HG03457 (cell line): Measurements from ENCODE around the gene PHF2.

Experiments
- ATAC-seq: cut with Tn5 transposase; IDR thresholded peaks from one replicate; pipeline ENCODE4 v1.9.1; 2021; ENCODE audit warnings: moderate number of reproducible peaks; ENCODE audit not compliant: unreplicated experiment

PHF2 gene

DNA sequence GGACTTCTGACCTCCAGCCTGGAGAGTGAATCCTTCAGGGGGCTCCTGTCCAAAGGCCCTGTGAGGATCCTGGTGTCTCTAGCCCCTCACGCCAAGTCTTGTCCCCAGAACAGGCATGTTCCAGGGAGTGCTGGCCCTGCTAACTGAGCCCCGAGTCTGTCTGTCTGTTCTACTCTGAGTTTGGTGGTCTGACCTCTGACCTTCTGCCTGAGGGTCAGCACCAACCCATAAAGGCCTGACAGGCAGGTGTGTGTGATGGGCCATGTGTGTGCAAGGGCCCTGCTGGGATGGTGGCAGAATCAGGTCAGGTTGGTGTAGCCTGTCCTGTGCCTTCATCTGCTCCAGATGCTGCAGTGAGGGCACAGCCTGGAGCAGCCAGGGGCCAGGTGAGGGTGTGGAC, 46.3 kb downstream of the PHF2 start:
- no peak for ATAC-seq

DNA sequence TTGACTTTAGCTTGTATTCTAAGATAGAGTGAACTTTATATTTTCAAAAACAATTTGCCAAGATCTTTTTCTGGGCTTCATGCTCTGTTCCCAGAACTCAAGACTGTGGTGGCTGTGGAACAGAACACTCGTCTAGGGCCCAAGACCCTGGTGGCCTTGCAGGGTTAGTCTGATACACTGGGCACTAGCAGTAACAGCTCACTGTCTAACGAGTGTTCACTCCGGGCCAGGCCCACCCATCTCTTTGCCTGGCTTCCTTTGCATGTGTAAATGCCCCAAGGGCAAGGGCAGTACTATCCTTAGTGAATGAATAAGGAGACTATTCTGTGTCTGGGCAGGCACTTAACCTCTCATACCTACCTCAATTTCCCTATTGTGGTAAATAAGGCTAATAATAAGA, 47.4 kb downstream of the PHF2 start:
- ATAC-seq = no peak

DNA sequence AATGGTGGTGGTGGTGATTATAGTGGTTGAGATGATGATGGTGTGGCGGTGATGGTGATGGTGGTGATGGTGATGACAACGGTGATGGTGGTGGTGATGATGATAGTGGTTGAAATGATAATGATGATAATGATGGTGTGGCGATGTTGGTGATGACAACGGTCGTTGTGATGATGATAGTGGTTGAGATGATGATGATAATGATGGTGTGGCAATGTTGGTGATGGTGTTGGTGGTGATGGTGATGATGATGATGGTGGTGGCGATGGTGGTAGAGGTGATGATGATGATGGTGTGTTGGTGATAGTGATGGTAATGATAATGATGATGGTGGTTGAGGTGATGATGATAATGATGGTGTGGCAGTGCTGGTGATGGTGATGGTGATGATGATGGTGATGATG, 48.0 kb downstream of the PHF2 start:
- no peak for ATAC-seq

DNA sequence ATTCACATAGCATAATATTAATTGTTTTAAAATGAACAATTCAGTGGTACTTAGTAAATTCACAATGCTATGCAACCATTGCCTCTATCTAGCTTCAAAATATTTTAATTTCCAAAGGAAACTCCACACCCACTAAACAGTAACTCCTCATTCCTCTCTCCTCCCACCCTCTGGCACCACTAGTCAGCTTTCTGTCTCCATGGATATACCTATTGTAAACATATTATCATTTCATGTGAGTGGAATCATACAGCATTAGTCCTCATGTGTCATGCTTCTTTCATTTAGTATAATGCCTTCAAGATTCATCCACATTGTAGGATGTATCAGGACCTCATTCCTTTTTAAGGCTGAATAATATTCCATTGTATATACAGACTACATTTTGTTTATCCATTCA, 48.6 kb downstream of the PHF2 start:
- no peak for ATAC-seq

DNA sequence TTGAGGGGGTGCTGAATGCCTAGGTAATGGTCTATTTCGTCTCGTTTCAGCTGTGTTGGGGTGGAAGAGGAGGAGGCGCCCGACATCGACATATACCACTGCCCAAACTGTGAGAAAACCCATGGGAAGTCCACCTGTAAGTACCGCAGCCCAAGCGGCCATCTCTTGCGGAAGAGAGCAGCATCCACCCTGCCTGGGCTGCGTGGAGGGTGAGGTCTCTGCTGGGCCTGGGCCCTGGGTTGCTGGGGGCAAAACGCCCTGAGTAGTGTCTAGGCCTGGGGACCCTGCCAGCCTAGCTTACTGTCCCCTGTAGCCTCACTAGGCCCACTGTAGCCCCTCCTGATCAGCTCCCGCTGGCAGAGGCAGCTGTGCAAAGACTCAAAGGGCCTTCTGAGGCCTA, 53.5 kb downstream of the PHF2 start:
- ATAC-seq = no peak

DNA sequence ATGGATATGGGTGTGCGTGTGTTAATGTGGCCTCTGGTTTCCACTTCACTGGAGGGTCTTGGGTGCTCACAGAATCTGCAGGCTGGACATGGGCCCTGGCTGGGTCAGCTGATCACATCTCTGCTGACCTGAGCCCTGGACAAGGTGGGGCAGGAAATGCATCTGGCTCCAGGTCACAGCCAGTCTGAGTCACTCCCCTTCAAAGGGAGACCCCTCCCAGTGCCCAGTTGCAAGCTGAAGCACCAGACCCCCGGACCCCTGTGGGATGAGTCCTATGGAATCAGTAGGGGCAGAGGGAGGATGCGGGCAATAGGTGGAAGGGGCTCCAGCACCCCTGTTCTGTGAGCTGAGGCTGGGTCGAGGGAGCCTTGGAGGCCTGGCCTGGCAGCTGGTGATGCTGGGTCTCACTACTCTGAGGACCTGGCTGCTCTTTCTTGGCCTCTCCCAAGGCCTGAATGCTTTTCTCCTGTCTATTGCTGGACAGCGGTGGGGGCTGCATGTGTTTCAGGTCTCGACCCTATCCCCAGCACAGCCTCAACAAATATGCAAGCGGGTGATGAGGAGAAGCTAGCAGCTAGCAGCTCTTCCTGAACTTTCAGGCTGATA, 54.5 kb downstream of the PHF2 start:
- ATAC-seq = no peak

DNA sequence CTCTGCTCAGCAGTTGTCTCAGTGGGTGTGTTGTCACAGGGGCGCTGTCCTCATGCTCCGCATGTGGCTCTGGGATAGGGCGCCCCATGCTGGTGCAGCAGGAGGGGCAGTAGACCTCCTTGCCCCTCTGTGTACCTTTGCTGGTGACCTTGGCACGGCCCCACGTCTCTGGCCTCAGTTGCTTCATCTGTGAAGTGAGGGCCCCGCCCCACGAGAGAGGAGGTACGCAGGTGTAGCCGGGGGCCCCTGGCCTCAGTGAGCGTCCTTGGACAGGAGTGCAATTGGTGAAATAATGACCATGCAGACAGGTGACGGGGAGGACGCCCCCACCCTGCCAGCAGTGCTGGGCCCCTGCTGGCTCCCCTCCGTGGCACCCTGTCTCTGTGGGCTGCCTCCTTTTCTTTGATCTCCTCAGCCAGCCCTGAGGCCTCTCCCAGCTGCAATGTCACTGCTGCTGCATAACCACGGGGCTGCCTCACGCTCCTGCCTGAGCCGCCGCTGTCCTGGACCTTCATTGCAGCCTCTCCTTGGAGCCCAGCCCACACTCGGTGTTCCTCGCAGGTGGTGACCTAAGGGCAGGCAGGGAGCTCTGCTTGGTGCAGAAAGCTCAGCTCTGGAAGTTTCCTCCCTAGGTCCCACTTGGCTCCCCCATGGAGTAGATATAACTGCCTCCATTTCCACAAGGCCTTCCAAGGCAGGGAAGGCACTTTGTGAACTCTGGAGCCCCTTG, 57.3 kb downstream of the PHF2 start:
- ATAC-seq = no peak

DNA sequence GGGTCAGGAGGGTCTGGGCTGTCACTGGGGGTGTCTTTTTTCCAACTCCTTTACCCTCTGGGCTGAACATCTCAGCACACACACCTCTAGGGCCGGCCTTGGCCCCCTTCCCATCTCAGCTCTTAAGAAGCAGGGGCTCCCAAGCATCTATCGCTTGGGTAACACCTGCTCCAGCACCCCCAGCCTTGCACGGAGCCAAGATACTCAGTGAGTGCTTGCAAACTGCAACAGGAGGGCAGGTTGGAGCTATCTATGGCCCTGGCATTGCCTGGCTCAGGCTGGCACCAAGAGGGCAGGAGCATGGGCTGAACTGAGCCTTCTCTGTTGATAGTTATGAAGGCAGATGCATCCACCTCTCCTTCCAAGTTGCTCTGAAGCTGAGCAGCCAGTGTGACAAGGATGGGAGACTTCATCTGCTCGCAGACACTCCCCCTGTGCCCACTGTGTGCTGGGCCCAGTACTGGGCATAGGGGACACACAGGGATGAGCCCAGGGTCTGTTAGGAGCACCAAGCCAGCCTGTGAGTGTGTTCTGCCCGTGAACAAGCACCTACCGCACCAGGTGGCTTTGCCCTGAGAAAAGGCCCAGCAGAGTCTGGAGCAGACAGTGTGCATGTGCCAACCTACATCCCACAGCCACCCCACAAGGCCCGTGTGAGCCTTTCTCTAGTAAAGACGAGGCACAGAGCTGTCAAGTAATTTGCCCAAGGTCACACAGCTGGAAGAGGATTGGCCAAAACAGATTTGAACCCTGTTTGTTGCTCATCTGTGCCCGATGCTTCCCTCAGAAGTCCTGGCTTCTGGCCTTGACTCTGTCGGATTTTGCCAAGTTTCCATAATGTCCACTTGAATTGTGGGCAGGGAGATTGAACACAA, 58.2 kb downstream of the PHF2 start:
- no peak for ATAC-seq

DNA sequence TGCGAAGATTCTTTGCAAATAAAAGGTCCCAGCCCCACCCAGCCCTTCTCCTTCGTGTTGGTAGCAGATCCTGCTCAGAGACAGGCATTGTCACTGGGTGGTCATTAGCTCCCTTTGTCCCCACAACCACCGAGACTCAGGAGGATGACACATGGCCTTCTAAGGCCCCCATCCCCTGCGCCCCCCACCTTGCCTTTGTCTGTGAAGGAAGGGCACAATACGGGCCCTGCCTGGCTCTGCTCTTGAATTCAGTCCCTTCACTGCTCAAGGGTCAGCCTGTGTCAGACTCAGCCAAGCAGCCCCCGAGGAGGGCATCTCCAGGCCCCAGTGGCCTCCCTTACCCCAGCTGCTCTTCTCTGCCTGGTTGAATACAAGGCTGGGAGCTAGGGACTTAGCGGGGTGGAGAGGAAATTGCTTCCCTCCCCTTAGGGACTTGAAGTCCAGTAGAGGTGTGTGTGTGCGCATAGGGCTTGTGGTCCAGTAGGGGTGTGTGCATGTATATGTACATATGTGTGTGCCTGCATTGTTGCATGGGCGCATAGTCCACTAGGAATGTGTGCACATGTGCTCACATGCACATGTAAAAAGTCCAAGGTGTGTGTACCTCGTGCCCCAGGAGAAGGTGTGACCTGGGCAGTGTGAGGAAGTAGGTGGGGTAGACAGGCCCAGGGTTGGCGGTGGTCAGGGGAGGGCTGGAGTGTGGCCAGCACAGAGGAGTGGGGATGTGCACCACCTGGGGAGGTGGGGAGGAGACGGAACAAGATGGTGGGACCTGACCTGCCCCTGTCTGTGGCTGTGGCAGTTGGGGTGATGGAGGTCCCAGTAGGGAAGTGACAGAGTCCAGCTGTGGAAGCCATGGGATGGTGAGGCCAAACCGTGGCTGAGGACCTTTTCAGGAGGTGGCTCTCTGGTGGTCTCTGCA, 59.1 kb downstream of the PHF2 start:
- ATAC-seq = no peak

DNA sequence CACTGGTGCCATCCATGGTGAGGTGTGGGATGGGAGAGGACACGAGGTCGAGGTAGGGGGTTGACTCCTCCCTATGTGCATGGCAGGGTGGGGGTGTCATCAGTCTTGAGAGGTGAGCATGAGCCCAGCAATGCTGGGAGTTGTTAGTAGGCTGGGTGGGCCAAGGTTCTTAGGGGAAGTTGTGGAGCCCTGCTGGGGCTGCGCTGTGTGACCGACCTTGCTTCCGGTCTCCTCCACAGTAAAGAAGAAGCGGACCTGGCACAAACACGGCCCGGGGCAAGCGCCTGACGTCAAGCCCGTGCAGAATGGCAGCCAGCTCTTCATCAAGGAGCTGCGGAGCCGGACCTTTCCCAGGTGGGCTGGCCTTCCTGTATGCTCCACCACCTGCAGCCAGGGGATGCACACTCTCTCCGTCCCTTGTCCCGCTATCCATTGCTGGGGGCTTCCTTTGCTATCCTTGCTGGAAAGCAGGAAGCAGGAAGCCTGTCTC, 59.8 kb downstream of the PHF2 start:
- ATAC-seq = no peak

DNA sequence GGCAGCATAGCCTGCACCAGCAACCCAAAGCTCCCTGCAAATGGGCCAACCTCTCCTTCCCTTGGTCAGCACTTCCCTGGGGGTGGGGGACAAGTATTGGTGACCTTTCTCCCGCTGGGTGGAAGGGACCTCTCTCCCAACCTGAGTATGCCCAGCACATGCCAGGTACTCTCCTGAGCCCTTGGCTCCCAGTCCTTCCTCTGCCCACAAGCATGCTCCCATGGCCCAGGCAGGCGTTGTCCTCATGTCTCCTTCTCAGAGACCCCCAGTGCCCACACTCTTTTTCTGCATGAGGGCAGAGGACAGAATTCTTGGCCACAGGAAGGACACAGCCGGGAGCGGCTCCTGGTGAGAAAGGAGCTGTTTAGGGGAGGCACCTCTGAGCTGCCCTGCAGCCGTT, 60.3 kb downstream of the PHF2 start:
- ATAC-seq = no peak

DNA sequence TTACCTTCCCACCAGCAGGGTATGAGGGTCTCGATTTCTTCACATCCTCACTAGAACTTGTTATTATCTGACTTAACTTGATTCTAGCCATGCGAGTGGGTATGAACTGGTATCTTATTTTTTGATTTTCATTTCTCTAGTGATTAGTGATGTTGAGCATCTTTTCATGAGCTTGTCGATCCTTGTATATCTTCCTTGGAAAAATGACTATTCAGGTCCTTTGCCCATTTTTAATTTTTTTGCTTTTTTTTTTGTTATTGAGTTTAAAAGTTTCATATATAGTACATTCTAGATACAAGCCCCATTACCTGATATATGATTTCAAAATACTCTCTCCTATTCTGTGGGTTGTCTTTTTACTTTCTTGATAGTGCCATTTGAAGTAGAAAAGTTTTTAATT, 61.5 kb downstream of the PHF2 start:
- no peak for ATAC-seq

DNA sequence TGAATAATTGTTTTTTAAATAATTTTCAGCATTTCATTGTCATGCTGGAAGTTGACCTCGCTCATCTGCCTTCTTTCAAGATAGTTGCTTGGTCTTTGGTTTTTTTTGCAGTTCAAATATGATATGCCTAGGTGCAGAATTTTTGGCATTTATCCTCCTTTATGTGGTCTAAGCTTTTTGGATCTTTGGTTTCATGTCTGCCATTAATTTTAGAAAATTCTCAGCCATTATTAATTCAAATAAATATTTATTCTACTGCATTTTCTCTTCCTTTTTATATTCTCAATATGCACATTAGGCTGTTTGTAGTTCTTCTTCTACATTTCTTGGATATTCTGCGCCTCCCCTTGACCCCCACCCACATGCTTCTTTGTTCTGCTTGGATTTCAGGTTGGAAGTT, 63.6 kb downstream of the PHF2 start:
- ATAC-seq = no peak

DNA sequence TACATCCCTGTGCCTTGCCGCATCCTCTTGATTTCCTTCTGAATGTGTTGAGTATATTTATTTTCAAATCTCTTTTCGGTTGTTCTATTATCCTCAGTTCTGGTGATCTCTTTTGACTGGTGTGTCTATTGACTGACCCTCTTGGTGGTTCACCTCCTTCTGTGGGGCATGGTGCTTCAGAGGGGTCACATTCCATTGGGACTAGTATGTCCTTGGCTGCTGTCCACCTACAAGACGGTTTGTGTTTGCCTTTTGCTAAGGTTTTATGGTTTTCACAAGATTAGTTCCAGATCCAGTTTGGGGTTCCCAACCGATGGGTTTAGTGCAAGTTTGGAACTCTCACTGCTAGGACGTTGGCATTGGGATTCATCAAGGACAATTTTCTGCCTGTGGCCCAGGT, 66.6 kb downstream of the PHF2 start:
- ATAC-seq = no peak

DNA sequence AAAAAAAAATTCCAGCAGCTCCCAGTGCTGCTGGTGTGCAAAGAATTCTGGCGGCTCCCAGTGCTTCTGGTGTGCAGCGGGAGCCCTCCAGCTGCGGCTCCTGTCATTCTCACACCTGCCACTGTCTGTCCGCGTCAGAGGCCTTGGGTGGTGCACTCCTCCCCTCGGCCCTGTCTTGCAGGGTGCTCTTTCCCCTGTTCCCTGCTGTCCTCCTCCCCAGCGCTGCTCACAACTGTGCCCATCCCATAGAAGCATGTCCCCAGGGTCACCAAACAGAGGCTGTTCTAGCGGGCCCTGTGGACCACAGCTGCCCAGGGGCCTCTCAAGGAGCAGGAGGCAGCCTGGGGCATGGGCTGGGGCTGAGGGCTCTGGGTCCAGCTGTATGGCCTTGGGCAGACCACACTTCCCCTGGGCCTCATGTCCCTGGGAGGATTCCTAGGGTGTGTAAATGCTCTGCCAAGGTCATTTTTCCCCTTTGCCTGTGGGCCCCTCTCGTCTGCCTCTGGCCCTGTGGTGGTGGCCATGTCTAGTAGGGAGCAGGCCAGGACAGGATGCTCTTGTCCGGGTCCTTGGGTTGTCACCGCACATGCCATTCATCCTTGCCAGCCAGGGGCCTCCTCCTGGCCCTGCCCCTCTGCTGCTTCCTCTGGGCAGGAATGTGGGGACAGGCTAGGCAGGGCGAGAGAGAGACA, 68.2 kb downstream of the PHF2 start:
- ATAC-seq = no peak

DNA sequence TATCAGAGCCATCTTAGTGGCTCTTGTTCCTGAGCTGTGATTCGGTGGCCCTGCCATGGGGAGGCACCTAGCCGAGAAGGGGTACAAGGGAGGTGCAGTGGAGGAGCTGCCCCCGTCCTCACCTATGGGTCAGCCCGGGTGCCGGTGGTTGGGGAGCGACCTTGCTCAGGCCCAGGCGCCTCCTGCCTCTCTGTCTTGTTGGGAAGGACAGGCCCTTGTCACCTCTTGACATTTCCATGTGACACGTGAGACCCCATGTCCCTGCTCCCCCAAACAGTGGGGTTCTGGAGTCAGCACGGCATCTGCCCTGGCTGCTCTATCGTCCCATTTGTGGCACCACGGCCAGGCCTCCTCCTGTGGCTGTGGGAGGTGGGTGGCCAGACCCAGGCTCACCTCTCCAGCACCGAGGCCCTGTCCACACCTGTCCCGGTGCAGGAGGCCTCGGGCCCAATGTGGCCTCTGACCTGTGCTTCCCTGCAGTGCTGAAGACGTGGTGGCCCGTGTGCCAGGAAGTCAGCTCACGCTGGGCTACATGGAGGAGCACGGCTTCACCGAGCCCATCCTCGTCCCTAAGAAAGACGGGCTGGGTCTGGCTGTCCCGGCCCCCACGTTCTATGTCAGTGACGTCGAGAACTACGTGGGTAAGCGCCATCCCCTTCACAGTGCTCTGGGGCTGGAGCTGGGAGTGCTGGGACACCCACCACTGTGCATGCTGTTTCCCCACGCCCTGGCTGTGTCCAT, 68.9 kb downstream of the PHF2 start:
- no peak for ATAC-seq

DNA sequence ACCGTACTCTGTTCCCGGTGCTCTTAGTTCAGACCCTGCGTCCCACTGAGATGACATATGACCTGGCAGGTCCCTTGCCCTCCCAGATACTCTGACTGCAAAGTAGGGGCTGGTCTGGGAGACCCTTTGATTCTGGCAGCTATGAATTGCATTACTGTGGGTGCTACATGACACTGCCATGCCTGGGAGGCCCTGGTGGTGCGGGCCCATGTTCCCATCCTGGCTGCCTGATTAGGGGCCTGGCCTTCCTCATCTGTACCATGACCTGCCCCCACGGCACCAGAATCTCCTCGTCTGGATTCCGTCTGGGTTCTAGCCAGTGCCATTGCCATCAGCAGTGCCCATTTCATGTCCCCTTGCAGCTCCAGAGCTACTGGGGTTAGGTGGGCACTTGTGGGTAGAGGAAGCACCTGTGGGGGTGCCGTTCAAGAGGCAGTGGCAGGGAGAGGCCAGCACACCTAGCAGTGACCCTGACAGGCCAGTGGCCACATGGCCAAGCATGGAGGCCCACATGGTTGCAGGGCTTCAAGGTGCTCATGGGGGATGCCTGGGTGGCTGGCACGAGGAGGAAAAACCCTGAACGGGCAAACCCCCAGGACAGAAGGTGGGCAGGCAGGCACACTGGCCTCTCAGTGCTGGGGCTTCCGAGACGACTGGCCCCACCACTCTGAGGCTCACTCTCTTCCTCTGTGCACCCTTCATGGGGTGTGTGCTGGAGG, 69.7 kb downstream of the PHF2 start:
- no peak for ATAC-seq

DNA sequence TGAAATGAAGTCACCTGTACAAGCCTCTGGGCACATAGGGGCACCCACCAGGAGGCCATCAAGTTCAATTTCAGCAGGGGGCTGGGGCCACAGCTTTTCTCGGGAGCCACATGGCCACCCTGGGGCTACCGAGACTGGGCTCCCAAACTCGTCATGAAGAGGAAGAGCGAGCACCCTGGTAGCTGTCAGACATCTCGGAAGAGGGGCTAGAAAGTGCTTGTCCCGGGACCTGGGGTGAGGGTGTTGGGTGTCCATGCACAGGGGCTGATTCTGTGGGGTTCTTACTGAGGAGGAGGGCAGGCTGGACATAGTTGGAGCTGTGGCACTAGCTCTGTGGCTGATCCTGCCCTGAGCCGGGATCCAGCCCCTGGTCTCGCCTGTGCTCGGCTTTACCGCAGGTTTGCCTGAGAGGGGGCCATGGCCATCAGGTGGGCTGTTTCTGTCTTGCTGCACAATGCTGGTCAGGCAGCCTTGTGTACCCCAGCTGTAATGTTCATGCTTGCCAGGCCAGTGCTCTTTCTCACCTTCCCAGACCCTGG, 70.3 kb downstream of the PHF2 start:
- ATAC-seq = no peak

DNA sequence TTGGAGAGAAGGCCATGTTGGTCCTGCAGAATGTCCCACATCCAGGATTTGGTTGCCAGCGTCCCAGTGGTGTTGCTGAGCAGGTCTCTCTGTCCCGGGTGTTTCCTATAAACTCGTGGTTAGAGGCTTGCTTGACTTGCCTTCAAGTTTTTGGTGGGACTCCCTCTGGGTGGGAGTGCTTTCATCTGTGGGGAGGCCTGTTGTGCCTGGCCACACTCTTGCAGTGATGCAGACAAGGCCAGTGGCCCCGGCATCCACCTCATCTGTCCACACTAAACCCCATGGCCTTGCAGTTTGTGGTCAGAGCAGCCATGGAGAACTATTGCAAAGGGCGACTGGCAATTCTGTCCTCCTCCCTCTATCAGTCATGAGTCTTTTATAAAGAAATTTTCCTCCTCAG, 71.8 kb downstream of the PHF2 start:
- ATAC-seq = no peak
